ENCODE results near the gene PLIN3.

Gene PLIN3

DNA sequence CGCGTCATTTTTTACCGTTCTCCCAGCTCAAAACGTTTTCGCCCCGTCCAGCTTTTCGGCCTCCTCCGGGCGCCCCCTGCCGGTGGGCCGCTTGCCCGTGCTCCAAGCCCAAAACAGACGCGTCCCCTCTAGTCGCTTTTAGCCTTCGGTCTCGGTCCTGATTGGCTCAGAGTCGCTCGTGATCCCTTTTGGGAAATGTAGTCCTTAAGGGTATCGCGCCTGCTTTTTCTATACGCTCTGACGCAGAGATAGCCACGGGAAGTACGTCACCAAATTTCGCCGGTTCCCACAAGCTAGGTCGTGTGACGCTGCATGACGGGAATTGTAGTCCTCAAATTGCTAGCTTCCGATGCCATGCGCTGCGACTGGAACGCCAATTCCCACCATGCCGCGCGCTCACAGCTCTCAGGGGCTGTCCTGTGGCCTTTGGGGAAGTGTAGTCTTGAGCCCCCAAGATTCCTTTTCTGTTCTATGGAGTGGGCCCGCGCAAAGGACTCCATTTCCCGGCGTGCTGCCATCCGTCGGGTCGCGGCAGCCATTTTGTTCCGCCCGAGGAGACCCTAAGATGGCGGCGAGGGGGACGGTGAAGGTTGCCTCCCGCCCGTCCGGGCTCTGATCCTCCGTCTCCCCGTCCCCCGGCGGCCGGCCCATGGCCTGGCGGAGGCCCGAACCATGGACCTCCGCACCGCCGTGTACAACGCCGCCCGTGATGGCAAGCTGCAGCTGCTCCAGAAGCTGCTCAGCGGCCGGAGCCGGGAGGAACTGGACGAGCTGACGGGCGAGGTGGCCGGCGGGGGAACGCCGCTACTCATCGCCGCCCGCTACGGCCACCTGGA, 76.1 kb downstream of the PLIN3 start, which contains the start of gene FEM1A:
Gene FEM1A, plus strand, starts transcription at position 552 of the 836 bp plus-strand sequence. Its CDS starts 121 bp downstream, at position 673.
- in situ Hi-C loops (cut with MboI; ENCODE audit: low pct_unique_long_range_greater_than_20kb, low sequenced_read_pairs): no loop called here
- peak; percentile 100 for DNase-seq
